GM12878 (cell line): ENCODE data around the gene DCP1A. TPM values are rescaled to one million over a fixed set of nuclear protein-coding genes. Genes with fewer than 3 reads are reported as not detected.

Source experiments
- ATAC-seq: fragments of 200-7000 bp; cut with Tn5 transposase; 3 replicates; pipeline ENCODE4 v1.9.1; 2020; ENCODE audit warnings: mild to moderate bottlenecking, moderate library complexity
- BruUV-seq: library from RNA; stranded (reverse); fragments of 400-500 nt; replicated peaks from 2 replicates; lab custom pipeline; 2021; lab: Mats Ljungman, UMichigan
- CTCF ChIA-PET: fragments of 300-600 bp; sonication (Branson Sonifier 250); formaldehyde crosslinking; extraction: SDS; loops from one replicate; lab custom pipeline; 2021; ENCODE audit warnings: inconsistent platforms; lab: Yijun Ruan, JAX
- POLR2A ChIA-PET: fragments of 350-600 bp; formaldehyde crosslinking; extraction: SDS; loops from one replicate; lab custom pipeline; 2021; ENCODE audit warnings: inconsistent platforms; lab: Charles Lee
- RAD21 ChIA-PET: fragments of 300-600 bp; sonication (Branson Sonifier 250); formaldehyde crosslinking; loops from one replicate; lab custom pipeline; 2023; ENCODE audit warnings: antibody characterized with exemption; ENCODE audit not compliant: unreplicated experiment; lab: Charles Lee
- SMC1A ChIA-PET: fragments of 300-600 bp; sonication (Branson Sonifier 250); formaldehyde crosslinking; loops from one replicate; lab custom pipeline; 2023; ENCODE audit not compliant: unreplicated experiment, uncharacterized antibody; lab: Charles Lee
- DNase-seq: peaks from one replicate; pipeline ENCODE4 v3.0.0-alpha.2; 2011; ENCODE audit warnings: low read depth, low spot score
- FAIRE-seq: peaks from 3 replicates; lab custom pipeline; 2011; peaks lifted over from hg19 to GRCh38; lab: Jason Lieb, UNC
- H2AFZ ChIP-seq: 2 replicates; pipeline ENCODE4 v1.6.0; 2011; ENCODE audit warnings: low read depth, low read length, control low read depth; ENCODE audit not compliant: control insufficient read depth
- H3K27ac ChIP-seq: 2 replicates; pipeline ENCODE4 v1.5.1; 2011; ENCODE audit warnings: control low read depth; ENCODE audit not compliant: control insufficient read depth, insufficient read depth
- H3K27me3 ChIP-seq, 2 experiments: replicated peaks in 1 of 2; 2 replicates each; pipeline versions ENCODE4 v1.6.0 to v1.6.1; 2011; ENCODE audit warnings: low read length in 1 of 2; ENCODE audit not compliant: control insufficient read depth in 2 of 2, insufficient read depth in 2 of 2
- H3K36me3 ChIP-seq, 2 experiments: 2 replicates each; pipeline ENCODE4 v1.5.1; 2011; ENCODE audit warnings: low read length in 1 of 2; ENCODE audit not compliant: control insufficient read depth in 2 of 2, insufficient read depth in 2 of 2
- H3K4me1 ChIP-seq: 2 replicates; pipeline ENCODE4 v1.6.1; 2011; ENCODE audit warnings: mild to moderate bottlenecking, low read length, moderate library complexity, mixed read lengths; ENCODE audit not compliant: control insufficient read depth, insufficient read depth
- H3K4me2 ChIP-seq: 2 replicates; pipeline ENCODE4 v1.6.0; 2011; ENCODE audit warnings: control low read depth; ENCODE audit not compliant: control insufficient read depth, insufficient read depth
- H3K4me3 ChIP-seq: fragments of 200-600 bp; sonication (generic); 2 replicates; pipeline ENCODE4 v1.5.1; 2016
- H3K79me2 ChIP-seq: 2 replicates; pipeline ENCODE4 v1.6.0; 2011; ENCODE audit warnings: low read length; ENCODE audit not compliant: control insufficient read depth, insufficient read depth
- H3K9ac ChIP-seq: 2 replicates; pipeline ENCODE4 v1.8.0; 2011; ENCODE audit warnings: low read length, control low read depth, mixed read lengths; ENCODE audit not compliant: control insufficient read depth, insufficient read depth
- H3K9me3 ChIP-seq: replicated peaks from 3 replicates; pipeline ENCODE4 v1.5.1; 2011; ENCODE audit warnings: mild to moderate bottlenecking, low read length; ENCODE audit not compliant: control insufficient read depth, insufficient read depth
- H4K20me1 ChIP-seq: 2 replicates; pipeline ENCODE4 v1.6.0; 2011; ENCODE audit not compliant: control insufficient read depth, insufficient read depth
- BACH1 ChIP-seq: fragments of 450-650 bp; IDR thresholded peaks from 2 replicates; pipeline ENCODE4 v1.6.1; 2017; ENCODE audit warnings: mild to moderate bottlenecking, borderline replicate concordance
- BCL11A ChIP-seq: IDR thresholded peaks from 2 replicates; pipeline ENCODE4 v1.6.1; 2011; ENCODE audit warnings: low read depth, low read length
- BRCA1 ChIP-seq: IDR thresholded peaks from 2 replicates; pipeline ENCODE4 v1.6.1; 2011; ENCODE audit warnings: low read depth, low read length, improper control_type of control experiment
- CREM ChIP-seq: IDR thresholded peaks from 2 replicates; pipeline ENCODE4 v1.6.1; 2014; ENCODE audit warnings: antibody characterized with exemption, low read depth
- CTCF ChIP-seq, 3 experiments: IDR thresholded peaks in 2 of 3; conservative IDR thresholded peaks in 1 of 3; 2 replicates each; pipeline ENCODE4 v1.5.1; 2011; ENCODE audit warnings: low read depth in 3 of 3, low read length in 3 of 3, mild to moderate bottlenecking in 3 of 3, control low read depth in 2 of 3, moderate library complexity in 2 of 3, inconsistent platforms in 1 of 3, mixed read lengths in 1 of 3; ENCODE audit not compliant: control insufficient read depth in 2 of 3, insufficient read depth in 1 of 3; ENCODE audit errors: extremely low read depth in 1 of 3
- MAX ChIP-seq: IDR thresholded peaks from 2 replicates; pipeline ENCODE4 v1.6.1; 2012; ENCODE audit warnings: low read depth, low read length, improper control_type of control experiment
- NBN ChIP-seq: fragments of 450-650 bp; IDR thresholded peaks from 2 replicates; pipeline ENCODE4 v1.6.1; 2016
- PAX5 ChIP-seq: IDR thresholded peaks from 2 replicates; pipeline ENCODE4 v1.6.1; 2011; ENCODE audit warnings: low read depth, low read length, borderline replicate concordance
- PML ChIP-seq: IDR thresholded peaks from 2 replicates; pipeline ENCODE4 v1.6.1; 2012; ENCODE audit warnings: low read length, inconsistent platforms
- POLR2A ChIP-seq: IDR thresholded peaks from 2 replicates; pipeline ENCODE4 v1.6.1; 2011; ENCODE audit warnings: low read depth, mild to moderate bottlenecking, low read length
- RB1 ChIP-seq: fragments of 450-650 bp; formaldehyde crosslinking; IDR thresholded peaks from 2 replicates; pipeline ENCODE4 v1.6.1; 2017; ENCODE audit warnings: mild to moderate bottlenecking, borderline replicate concordance
- SMAD1 ChIP-seq: fragments of 450-650 bp; IDR thresholded peaks from 2 replicates; pipeline ENCODE4 v1.6.1; 2018; ENCODE audit warnings: mild to moderate bottlenecking, low read depth; ENCODE audit not compliant: partially characterized antibody
- SMARCA5 ChIP-seq: fragments of 450-650 bp; IDR thresholded peaks from 2 replicates; pipeline ENCODE4 v1.6.1; 2017; ENCODE audit warnings: mild to moderate bottlenecking
- SP1 ChIP-seq: IDR thresholded peaks from one replicate; pipeline ENCODE4 v1.6.1; 2011; ENCODE audit warnings: low read depth, low read length
- SREBF2 ChIP-seq: IDR thresholded peaks from 2 replicates; pipeline ENCODE4 v1.6.1; 2012; ENCODE audit warnings: mild to moderate bottlenecking, low read length
- TCF12 ChIP-seq: IDR thresholded peaks from 2 replicates; pipeline ENCODE4 v1.6.1; 2011; ENCODE audit warnings: low read depth, mild to moderate bottlenecking, low read length
- WRNIP1 ChIP-seq: IDR thresholded peaks from 2 replicates; pipeline ENCODE4 v1.6.1; 2011; ENCODE audit warnings: low read depth, low read length, improper control_type of control experiment, borderline replicate concordance
- ZZZ3 ChIP-seq: IDR thresholded peaks from 2 replicates; pipeline ENCODE4 v1.6.1; 2011; ENCODE audit warnings: low read depth; ENCODE audit not compliant: control insufficient read depth, insufficient read length
- WGBS: methylation state at CpG from one replicate; pipeline ENCODE4 v1.1.6; 2016; ENCODE audit warnings: low lambda C conversion rate; ENCODE audit not compliant: insufficient replicate concordance, insufficient coverage; ENCODE audit errors: missing lambda C conversion rate; 5-methylcytosine and 5-hydroxymethylcytosine counted together
- in situ Hi-C: fragments of 300-500 bp; cut with MboI; formaldehyde crosslinking; loops from 9 replicates; pipeline ENCODE4 v1.14.3; 2018; ENCODE audit warnings: mixed read lengths
- intact Hi-C: fragments of 100-400 bp; cut with micrococcal nuclease; formaldehyde crosslinking; loops from one replicate; pipeline ENCODE4 v1.14.2; 2022; ENCODE audit not compliant: unreplicated experiment
- polyA plus RNA-seq, 11 experiments: library from polyadenylated mRNA; depleted of rRNA in 4 of 11; unstranded in 6 of 11; stranded (reverse) in 5 of 11; fragments of >200 nt; fragmentation: Nextera tagmentation in 4 of 11; fragmentation: Illumina TruSeq in 1 of 11; extraction: Ambion mirVana in 4 of 11; extraction: Trizol in 1 of 11; gene quantifications; 1 replicate in 1 of 11; 2 replicates in 10 of 11; pipeline versions ENCODE4 v1.2.1 to v1.2.3, GENCODE V29; 2011 to 2016; ENCODE audit warnings: inconsistent platforms in 2 of 11, missing spikeins in 2 of 11, low read depth in 1 of 11
- total RNA-seq, 4 experiments: library from RNA; depleted of rRNA in 3 of 4; stranded (reverse); fragments of >200 nt in 3 of 4; fragmentation: Illumina TruSeq in 1 of 4; extraction: Trizol in 1 of 4; gene quantifications; 2 replicates each; pipeline versions ENCODE4 v1.2.1 to v1.2.3, GENCODE V29; 2013 to 2021
- TF ChIP-seq, protein P1 (sequence below): fragments of 450-650 bp; IDR thresholded peaks from 2 replicates; pipeline ENCODE4 v1.6.1; 2017; ENCODE audit warnings: low read depth, mild to moderate bottlenecking, moderate library complexity

DCP1A gene
- total and polyA plus RNA-seq, 10 of the 15 experiments (the other 5 are each of a cell fraction or from before 2014, with no cell fraction given): 12.5 to 34.6 (median 16.3) TPM

- H3K79me2 ChIP-seq: no peaks in the 10 kb centered on the region
- no peaks in the 10 kb centered on the region for H3K9me3 ChIP-seq
- no TSS peak for BruUV-seq
- DNase-seq (no peak), ATAC-seq (no peak), FAIRE-seq (no peak)
- no peak overlapping the region for H3K9ac ChIP-seq
- CTCF ChIA-PET: no interaction called here
- H3K4me2 ChIP-seq: no peak overlapping the region
- in situ Hi-C loops: no loop called here
- TF ChIP-seq CREM (no peak), BRCA1 (no peak), ZZZ3 (no peak), TCF12 (no peak), RB1 (no peak), SREBF2 (no peak), WRNIP1 (no peak), SMAD1 (no peak), SP1 (no peak), PML (no peak), PAX5 (no peak), BACH1 (no peak), BCL11A (no peak), SMARCA5 (no peak), MAX (no peak), CTCF (IDR thresholded peaks at IDR 0.05 in 2 of 3, conservative IDR thresholded peaks at IDR 0.05 in 1 of 3; ENCODE audit: control insufficient read depth in 2 of 3, extremely low read depth in 1 of 3, insufficient read depth in 1 of 3, low read depth in 3 of 3, low read length in 3 of 3) (no peak), POLR2A (no peak), NBN (no peak)
- TF ChIP-seq, protein P1, sequence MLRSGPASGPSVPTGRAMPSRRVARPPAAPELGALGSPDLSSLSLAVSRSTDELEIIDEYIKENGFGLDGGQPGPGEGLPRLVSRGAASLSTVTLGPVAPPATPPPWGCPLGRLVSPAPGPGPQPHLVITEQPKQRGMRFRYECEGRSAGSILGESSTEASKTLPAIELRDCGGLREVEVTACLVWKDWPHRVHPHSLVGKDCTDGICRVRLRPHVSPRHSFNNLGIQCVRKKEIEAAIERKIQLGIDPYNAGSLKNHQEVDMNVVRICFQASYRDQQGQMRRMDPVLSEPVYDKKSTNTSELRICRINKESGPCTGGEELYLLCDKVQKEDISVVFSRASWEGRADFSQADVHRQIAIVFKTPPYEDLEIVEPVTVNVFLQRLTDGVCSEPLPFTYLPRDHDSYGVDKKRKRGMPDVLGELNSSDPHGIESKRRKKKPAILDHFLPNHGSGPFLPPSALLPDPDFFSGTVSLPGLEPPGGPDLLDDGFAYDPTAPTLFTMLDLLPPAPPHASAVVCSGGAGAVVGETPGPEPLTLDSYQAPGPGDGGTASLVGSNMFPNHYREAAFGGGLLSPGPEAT: no peak
- no peaks in the 10 kb centered on the region for H3K36me3 ChIP-seq
- intact Hi-C loops: no loop called here
- no peak overlapping the region for H2AFZ ChIP-seq
- POLR2A ChIA-PET: interaction anchor here (0.5 to 0.9 kb wide), 4 partner anchors 11 to 148 kb away, joined by 3 to 6 read pairs (median 4); no protein-coding TSS in a partner anchor
- H3K4me1 ChIP-seq: peaks cover 5% of the 10 kb centered on the region
- RAD21 ChIA-PET: no interaction called here
- SMC1A ChIA-PET: interaction anchor here (1.4 kb wide), 1 partner anchor 11 kb away, joined by 4 read pairs; no protein-coding TSS in a partner anchor
- H3K27me3 ChIP-seq: no peaks in the 10 kb centered on the region
- 70% methylated on average over 10 of the region's 10 CpGs for WGBS
- H3K4me3 ChIP-seq: no peak overlapping the region
- H3K27ac ChIP-seq: no peak overlapping the region
- H4K20me1 ChIP-seq: no peaks in the 10 kb centered on the region
These were observed 74.1 kb downstream of the DCP1A start for GRCh38 chr3:53273146-53273670.
